Loucy (cell line): ENCODE data around the gene HOMER3.

ENCODE experiments used
- CTCF ChIP-seq: fragments of 200-600 bp; sonication (generic); conservative IDR thresholded peaks from 2 replicates; pipeline ENCODE4 v1.5.1; 2014; ENCODE audit warnings: mild to moderate bottlenecking, antibody characterized with exemption, low read length
- EZH2phosphoT487 ChIP-seq: fragments of 200-600 bp; IDR thresholded peaks from 2 replicates; pipeline ENCODE4 v1.6.1; 2018; ENCODE audit warnings: antibody characterized with exemption, mild to moderate bottlenecking, moderate library complexity, borderline replicate concordance

- TF ChIP-seq EZH2phosphoT487 (no peak), CTCF (no peak)
Observed at GRCh38 chr19:18881491-18881890, 59.5 kb downstream of the HOMER3 start.
